NB4 (cell line): ENCODE data around the gene SGCA.

ENCODE experiments used
- CTCF ChIP-seq: IDR thresholded peaks from one replicate; pipeline ENCODE4 v1.5.1; 2012; ENCODE audit warnings: low read depth, low read length
- POLR2A ChIP-seq: IDR thresholded peaks from 2 replicates; pipeline ENCODE4 v1.6.1; 2011; ENCODE audit warnings: mild to moderate bottlenecking; ENCODE audit not compliant: insufficient read length; ENCODE audit errors: extremely low read depth

GRCh38 chr17:50181144-50181543 is 15.3 kb downstream of the SGCA start:
- TF ChIP-seq POLR2A (no peak), CTCF (no peak)
